Activated CD8-positive, alpha-beta memory T cell treated with anti-CD3 and anti-CD28 coated beads, Interleukin-2, amount 50 U/mL, for 1 hour (primary cell): ENCODE data around the gene PPP1R15B.
"Not testable (repeated sequence)": the region's sequence is repeated elsewhere in the genome, so short reads cannot be mapped to it uniquely, and the experiment has no call there.

Experiments used
- DNase-seq: peaks from one replicate; pipeline ENCODE4 v3.0.0-alpha.2; 2020; ENCODE audit errors: extremely low read depth

Gene PPP1R15B

DNA sequence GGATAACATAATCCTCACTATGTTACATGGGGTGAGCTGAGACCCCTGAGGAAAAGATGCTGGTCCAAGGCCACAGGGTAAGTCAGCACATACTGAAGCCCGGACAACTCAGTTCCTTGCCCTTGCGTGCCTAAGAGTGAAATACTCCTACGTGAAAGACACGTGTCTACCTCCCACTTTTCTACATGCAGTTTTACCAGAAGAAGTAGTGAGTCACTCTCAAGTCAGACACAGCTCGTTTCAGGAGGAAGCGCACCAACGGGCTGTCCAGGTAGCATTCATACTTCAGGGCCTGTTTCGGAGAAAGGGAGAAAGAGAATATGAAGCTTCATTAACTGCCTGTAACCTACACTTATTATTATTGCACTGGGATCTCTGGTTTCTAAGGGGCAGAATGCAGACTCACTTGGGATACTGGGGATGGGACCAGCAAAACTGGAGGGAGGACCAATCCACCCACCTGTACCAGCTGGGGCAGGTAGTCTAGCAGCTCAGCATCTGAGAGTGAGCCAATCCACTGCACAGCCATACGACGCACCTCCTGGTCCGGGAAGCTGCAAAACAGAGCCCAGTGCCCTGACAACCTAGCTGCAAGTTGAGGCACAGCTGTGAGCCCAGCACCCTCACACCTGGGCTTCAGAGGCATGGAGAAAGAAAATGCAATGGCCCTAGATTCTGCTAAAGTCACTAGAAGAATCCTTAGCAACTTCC lies 32.4 kb upstream of the PPP1R15B start:
- DNase-seq: no peak

GRCh38 chr1:204443260-204443619 lies 31.6 kb upstream of the PPP1R15B start:
- DNase-seq: no peak

DNA sequence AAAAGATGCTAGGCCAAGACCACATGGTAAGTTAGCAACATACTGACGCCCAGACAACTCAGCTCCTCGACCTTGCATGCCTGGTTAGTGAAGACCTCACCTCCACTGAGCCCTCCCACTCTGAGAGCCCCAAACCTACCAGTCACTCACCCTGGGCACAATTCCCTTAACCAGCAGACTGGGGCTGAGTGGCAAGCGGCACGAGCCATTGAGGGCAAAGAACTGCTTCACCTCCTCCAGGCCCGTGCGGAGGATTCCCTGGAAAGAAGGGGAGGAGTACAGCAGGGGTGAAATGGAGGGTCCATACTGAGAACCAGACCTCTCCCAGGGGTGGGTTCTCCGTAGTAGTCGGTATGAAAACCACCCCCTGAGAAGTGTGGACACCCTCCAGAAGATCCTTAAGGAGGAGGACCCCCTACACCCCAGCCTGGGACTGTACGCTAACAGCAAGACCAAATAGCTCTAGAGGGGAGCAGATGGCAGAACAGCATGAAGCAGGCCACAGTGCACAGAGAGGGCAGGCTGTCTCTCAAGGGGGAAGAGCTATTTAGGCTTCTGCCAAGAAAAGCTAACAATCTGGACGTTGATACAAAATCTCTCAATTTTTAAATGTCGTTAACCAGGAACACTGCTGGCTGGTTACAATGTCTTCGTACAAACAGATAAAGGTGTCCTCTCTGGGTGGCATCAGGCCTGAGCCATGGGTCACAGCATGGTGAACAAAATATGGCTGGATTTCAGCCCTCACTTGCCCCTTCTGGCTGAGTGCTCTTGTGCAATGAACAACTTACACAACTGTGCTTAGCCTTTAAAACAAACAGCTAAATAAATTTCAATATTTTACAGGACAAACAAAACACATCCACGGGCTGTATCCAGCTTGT lies 31.0 kb upstream of the PPP1R15B start:
- DNase-seq: no peak

DNA sequence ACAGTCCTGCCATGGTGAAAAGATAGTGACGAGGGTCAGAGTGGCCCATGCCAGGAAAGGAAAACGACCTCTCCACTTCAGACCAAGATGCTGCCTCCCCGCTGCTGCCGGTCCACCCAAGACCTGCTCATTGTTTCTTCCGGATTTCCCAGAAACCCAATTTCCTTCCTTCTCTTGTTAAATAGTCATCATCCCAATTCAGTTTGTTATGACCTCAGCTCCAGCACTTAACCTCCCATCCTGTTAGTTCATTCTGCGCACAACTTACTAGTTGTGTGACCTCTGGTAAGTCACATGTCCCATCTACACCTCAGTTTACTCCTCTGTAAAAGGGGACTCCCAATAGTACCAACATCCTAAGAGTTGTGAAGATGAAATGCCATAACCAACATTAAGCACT lies 29.9 kb upstream of the PPP1R15B start:
- DNase-seq: no peak

GRCh38 chr1:204439621-204440375 lies 28.2 kb upstream of the PPP1R15B start:
- no peak for DNase-seq

- no peak for DNase-seq
Observed at GRCh38 chr1:204438628-204439027, 27.0 kb upstream of the PPP1R15B start.

GRCh38 chr1:204437796-204438570 lies 26.4 kb upstream of the PPP1R15B start:
- no peak for DNase-seq

- DNase-seq: no peak
Observed at GRCh38 chr1:204435872-204436271, 24.3 kb upstream of the PPP1R15B start.

DNA sequence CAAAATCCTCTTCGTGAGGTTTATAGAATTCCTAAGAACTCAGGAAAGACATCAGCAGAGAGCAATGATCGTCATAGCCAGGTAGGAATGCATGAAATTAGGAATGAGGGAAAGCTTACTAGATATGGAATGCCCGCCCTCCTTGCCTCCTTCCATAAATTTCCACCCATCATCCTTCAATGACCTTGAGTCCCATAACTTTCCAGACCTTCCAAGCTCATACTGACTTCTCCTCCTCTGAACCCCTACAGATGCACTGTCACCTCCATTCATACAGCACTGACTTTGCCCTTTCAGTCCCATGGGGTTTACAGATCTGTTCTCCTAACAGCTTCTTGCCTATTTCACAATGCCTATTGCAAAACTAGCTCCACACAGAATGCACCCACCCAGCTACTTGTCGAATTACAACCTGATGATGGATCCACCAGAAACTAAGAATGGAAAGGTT lies 23.8 kb upstream of the PPP1R15B start:
- DNase-seq: no peak

DNA sequence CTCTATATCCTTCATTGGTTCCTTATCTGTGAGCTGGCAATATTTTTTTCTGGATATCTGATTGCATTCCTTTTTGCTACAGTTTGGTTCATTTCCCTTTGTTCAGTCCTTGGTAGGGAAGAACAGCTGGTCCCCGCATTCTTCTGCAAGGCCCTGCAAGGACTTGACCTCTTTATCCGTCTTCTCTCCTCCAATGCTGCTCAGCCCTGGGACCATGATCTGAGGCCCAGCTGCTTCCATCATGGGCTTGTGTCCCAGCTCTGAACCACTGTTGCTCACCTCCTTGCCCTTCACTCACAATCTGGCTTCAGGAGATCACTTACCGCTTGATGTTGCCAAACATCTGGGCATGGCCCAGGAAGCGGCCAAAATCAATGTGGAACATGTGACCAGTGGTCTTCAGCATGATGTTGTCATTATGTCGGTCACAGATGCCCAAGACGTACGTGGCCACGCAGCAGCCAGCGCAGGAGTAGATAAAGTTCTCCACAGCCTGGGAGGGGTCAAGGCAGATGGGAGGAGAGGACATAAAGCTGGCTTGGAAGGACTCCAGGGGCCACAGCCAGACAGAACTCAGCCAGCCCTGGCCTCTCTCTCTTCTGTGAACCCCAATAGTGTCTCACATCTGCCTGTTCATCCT lies 22.6 kb upstream of the PPP1R15B start:
- DNase-seq: no peak

GRCh38 chr1:204432708-204433107 lies 21.1 kb upstream of the PPP1R15B start:
- DNase-seq: no peak

DNA sequence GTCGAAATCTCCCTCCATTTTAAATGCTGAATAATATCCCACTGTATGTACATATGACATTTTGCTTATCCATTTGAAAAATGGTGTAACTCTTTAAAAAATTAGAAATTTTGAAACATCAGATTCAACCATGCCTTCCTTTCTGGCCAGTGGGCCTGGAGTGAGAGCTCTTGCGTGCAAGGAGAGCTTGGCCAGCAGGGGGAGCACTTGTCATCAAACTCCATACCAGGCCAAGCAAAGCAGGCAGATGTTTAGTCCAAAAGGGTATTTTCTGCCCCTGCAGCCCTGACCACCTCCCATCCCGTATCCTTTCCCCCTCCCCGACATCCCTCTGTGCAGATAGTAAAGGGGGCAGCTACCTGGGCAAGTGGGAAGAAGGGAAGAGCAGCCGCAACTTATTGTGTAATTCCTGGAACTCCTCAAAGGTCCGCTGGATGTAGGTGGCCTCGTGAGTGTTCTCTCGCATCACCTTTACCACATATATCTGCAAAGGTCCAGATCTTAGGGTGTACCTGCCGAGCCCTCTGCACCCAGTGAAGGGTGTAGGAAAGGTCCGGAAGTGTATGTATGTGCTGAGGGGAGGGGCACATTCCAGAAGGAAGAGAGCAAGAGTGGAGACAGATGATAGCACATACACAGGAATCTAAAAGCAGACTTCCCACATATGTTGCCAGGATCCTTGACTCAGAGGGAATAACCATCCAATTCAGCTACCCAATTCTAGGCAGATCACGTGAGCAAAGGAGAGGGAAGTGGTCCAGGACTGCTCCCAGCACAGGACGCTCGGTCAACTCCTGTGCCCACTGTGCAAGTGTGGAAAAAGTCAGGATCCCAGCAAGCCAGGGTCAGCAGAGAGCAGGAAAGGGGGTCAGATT lies 19.9 kb upstream of the PPP1R15B start:
- peak; percentile 59 for DNase-seq

- DNase-seq: no peak
Observed at GRCh38 chr1:204429746-204430145, 18.1 kb upstream of the PPP1R15B start.

DNA sequence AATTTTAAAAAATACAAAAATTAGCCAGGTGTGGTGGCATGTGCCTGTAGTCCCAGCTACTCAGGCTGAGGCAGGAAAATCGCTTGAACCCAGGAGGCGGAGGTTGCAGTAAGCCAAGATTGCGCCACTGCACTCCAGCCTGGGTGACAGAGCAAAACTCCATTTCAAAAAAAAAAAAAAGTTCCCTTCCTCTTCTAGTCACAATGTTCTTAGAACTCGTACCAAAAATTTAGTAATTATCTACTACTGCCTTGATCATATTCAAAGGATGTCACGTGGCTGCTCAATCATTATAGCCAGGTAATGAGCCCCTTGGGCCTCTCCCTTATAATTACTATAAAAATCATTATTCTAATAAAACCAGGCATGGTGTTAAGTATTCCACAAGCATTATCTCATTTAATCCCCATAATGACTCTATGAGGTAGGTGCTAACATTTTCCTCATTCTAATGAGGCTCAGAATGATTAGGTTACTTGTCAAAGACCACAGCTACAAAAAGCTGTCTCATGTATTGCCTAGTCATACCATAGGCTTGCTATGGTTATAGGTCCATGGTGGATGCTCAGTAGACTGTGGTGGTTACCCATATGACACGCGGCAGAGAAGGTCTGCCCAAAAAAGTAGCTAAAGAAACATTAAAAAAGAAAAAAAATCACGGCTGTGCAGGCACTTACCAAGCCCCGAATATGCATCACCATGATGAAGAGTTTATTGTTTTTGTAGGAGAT lies 15.5 kb upstream of the PPP1R15B start:
- no peak for DNase-seq

- DNase-seq: no peak
Observed at GRCh38 chr1:204426474-204426873, 14.9 kb upstream of the PPP1R15B start.

- no peak for DNase-seq
Observed at GRCh38 chr1:204426035-204426436, 14.4 kb upstream of the PPP1R15B start.

DNA sequence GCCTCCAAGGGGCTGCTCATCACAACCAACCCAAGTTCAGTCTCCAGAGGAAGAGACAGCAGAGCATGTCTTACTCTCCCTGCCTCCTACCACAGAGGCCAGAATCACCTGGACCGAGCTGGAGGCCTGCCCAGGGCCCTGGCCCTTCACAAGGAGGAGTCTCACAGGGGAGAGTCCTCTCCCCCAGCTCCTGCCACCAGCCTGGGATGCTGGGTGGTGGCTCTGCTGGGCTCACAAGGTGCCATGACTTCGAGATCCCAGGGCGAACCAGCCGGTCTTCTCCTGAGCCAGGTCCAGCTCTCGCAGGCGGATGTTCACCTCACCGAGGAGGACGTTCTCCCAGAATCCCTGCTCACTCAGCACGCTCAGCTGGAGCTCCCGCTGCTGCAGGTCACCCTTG lies 13.0 kb upstream of the PPP1R15B start:
- no peak for DNase-seq

- not testable (repeated sequence) for DNase-seq
Observed at GRCh38 chr1:204422061-204422705, 10.6 kb upstream of the PPP1R15B start.

- no peak for DNase-seq
Observed at GRCh38 chr1:204421441-204421840, 9.8 kb upstream of the PPP1R15B start.
